Stimulated activated CD8-positive, alpha-beta memory T cell treated with anti-CD3 and anti-CD28 coated beads, Interleukin-4, amount 100 ng/mL, for 1 hour (primary cell): ENCODE results near the gene LGALS3BP.

Source experiments
- DNase-seq, 2 donors: peaks; one replicate each; pipeline ENCODE4 v3.0.0-alpha.2; 2020; ENCODE audit warnings: low read depth in 2 of 2, low spot score in 1 of 2

LGALS3BP gene

DNA sequence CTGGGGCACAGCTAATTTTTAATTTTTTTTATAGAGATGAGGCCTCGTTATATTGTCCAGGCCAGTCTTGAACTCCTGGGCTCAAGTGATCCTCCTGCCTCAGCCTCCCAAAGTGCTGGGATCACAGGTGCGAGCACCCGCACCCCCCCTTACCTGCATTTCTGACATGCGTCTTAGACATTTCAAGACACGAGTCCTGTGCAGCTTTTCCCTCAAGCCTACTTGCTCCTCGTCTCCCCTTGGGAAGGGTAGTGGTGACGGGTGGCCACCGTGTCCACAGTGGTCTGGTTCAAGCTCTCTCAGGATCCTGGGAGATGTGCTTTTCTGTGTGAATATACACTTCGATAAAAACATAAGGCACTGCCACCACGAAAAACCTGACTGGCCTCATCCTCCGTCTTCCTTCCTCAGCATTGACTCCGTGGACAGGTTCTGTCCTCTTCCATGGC is 20.2 kb upstream of the LGALS3BP start:
- no peak for DNase-seq

DNA sequence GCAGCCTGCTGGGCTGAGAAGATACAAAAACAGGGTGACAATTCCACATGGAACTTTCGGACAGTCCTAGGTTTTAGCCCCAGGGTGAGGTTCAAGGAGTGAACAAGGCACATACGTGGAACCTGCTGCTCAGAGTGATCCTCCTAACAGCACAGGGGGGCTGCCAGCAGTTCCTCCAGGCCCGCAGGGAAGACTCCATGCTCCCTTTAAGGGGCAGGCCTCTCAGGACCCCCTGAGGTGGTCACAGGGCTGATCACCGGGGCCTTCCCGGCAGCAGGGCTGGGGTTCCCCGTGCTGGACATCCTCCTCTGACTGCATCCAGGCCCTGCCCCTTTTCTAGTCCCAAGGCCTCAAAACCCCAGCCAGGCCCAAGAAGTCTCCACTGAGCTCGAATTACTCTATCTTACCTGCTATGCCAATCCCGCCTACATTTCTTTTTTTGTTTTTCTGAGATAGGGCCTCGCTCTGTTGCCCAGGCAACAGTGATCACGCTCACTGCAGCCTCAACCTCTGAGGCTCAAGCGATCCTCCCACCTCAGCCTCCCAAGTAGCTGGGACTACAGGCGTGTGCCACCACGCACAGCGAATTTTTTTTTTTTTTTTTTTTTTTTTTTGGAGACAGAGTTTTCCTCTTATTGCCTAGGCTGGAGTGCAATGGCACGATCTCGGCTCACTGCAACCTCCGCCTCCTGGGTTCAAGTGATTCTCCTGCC is 19.5 kb upstream of the LGALS3BP start:
- no peak for DNase-seq

DNA sequence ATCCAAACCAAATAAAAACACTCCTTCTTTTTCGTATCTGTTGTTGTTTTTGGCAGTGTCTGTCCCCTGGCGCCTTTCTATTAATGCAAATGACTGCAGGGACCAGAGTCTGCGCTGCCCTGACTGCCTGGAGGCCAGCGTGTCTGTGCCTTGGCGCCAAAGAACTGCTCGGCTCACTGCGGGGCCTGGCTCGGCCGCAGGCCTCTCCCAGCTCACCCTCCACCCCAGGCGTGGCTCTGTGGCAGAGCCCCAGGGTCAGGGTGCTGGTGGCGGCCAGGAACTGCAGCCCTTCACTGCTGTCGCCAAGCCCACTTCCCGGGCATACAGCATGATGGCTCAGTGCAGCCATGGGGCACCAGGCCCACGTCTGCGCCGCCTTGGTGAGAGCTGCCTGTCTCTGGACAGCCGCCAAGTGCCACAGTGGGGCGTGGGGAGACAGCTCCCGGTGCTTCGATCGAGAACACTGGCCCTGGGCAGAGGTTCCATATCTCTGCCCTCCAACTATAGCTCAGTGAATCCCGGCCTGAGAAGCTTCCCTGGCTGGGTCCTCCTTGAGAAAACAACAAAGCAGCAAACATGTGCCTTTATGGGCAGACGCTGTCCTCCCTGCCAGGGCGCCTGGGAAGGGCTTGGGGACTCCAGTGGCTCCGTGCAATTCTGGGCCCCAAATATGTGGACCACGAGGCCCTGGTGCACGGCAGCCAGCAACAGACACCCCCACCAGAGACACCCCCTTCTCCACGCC is 18.8 kb upstream of the LGALS3BP start:
- DNase-seq = no peak

DNA sequence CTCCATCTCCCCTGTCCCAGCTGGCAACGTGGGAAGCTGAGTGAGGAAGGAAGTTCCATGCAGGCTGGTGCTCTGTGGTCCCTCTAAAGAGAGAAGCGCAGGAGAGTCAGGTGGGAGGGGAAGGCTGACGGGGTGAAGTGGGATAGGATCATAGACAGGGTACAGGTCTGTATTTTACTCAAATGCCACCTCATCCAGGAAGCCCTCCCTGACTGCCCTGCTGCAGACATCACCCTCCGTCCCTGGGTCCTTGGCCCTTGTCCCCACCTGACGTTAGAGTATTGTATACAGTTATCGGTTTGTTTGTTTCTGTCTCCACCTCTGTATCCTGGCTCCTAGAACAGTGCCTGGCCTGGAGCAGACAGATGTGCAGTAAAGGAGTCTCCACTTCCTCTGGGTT is 18.2 kb upstream of the LGALS3BP start:
- DNase-seq = no peak

DNA sequence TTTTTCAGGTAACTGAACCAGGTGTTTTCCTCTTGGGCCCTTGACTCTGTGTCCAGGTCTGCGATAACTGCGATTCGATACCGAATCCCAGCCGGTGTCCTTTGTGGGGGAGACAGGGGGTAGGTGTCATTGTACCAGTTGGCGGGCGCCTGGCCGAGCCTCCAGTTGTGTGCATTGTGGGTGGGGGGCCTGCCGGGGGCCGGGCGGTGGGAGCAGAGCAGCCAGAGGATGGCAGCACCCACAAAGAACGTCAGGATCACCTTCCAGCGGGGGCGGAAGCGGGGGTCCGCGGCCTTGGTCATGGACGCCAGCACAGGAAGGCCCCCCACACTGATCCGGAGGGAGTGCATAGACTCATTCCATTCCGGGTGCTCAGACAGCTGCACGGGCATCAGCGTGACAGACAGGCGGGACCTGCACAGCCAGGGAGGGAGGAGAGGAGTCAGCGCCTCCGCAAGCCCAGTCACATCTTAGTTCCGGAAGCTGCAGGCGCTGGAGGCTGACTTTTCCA is 17.6 kb upstream of the LGALS3BP start:
- DNase-seq = no peak

DNA sequence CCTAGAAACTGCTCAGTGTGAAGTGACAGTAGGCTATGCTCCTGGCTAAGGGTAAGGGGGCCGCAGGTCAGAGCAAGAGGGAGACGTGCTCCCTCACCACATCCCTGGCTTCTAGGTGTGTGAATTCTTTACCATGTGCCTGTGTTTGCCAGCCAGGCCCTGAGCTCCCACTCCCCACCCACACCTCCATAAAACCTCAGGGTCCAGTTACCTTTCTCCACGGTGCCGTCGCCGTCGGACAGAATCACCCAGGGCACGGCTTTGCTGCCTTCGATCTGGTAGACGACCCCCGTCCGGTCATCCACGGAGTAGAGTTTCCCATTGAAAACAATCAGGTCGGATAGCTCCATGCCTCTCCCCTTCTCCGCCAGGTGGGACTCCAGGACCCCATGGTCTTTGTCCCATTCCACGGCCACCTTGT is 17.1 kb upstream of the LGALS3BP start:
- DNase-seq = no peak

DNA sequence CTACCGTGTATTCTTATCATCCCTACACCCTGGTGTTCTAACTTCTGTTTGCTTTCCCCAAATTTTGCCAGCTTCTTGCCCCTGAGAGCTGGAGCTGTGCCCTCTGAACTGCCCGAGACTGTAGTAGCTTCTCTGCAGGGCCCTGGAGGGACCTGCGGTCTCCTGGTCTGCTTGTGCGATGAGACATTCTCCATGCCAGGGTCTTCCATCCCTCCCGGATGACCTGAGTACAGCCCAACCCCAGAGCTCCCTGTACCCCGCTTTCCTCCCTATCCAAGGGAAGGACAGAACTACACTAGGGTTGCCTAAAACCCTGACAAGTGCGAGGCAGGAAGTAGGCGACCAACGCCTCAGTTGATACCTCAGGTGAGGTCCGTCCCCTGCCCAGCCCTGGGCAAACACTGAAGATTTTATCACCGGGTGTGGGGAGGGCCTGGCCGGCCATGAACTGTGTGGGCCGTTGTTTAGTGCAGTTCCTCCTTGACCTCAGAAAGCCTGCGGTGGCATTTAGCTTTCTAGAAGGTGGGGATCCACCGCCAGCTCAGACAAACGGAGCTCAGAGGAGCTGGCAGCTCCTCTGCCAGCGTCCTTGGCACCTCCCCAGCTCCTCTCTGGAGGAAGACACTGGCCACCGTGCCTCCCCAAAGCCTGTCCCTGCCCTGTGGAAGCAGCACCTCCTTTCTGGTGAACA is 16.2 kb upstream of the LGALS3BP start:
- DNase-seq = no peak

DNA sequence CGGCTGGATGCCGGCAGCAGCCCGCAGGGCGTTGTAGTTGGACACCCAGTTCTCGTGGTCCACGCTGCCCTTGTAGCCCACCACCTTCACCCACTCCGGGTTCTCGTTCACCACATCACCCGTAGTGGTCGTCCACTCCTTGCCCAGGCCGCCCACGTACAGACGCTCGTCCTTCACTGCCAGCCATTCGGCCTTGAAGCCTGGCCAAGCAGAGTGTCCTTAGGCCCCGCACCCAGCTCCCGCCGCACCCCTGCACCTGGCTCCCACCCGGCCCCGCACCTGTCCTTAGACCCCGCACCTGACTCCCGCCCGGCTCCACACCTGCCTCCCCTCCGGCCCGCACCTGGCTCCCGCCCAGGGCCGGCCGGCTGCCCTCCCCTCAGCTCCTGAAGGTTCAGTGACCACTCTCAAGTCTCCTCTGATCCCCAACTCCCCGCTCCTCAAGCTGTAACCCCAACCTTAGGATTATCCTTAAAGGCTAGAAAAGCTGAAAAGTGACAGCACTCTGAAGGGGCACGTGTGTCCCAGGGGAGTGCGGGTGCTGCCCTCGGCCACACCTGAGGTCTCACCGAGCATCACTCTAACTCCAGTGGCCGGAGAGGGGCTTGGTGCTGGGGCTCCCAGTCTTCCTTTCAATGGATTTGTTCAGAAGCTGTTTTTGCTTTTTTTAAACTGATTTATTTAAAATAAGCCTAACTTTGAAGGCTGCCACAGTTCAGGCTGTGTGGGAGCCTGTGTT is 15.5 kb upstream of the LGALS3BP start:
- no peak for DNase-seq

DNA sequence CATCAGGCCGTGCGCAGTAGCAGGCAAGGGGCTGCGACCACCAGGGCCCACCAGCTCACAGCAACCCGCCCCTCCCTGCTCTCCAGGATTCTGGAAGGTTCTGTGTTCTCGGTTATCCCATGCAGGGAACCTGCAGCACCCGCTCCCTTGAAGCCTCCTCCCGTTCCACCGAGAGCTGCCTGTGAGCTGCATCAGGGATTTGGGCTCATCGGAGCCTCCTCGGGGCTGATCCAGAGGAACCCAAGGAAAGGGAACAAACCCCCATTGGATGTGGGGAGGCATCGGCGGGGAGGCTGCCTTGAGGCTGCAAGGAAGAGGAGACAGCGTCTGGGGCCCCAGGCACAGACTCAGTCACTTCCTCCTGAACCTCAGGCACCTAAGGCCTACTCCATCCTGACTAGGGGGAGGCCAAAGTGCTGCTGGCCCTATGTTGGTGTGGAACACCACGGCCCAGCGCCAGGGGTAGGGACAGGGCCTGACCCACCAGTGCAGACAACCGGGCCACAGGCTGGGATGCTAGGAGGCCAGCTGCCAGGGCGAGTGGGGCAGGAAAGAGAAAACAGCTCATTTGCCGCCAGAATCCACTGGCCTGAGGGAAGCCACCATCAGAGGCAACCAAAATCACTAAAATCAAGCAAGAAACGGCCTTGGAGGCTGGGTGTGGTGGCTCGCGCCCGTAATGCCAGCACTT is 14.4 kb upstream of the LGALS3BP start:
- no peak for DNase-seq

DNA sequence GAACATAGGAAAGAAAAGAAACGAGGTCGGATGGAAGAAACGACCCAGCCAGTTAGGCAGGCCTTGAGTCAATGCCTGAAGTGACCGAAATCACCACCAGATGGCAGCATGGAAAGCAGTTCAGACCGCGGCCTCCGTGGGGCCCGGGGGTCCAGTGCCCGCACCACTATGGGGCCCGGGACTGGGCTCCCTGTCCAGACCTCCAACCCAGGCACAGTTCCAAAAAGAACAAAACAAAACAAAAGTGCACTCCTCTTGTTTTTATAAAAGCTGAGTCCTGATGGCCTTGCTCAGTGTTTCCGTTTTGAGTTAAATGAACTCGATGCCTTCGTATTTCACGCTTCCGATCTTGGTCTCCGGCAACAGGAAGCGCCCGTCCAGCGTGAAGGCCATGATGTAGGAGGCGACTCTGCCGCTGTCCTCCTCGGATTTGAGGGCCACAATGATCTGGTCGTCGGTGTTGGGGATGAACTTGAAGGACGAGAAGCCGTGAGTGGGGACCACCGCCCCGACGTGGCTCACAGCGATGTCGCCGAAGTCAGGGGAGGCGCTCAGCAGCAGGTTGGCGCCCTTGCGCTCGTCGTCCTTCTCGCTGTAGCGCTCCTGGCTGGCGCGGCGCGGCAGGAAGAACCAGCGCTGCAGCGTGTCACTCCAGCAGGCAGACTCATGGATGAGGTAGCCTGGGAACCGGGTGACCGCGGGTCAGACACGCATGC is 13.7 kb upstream of the LGALS3BP start:
- peak in 1 of 2 donors; percentile 23 for DNase-seq

DNA sequence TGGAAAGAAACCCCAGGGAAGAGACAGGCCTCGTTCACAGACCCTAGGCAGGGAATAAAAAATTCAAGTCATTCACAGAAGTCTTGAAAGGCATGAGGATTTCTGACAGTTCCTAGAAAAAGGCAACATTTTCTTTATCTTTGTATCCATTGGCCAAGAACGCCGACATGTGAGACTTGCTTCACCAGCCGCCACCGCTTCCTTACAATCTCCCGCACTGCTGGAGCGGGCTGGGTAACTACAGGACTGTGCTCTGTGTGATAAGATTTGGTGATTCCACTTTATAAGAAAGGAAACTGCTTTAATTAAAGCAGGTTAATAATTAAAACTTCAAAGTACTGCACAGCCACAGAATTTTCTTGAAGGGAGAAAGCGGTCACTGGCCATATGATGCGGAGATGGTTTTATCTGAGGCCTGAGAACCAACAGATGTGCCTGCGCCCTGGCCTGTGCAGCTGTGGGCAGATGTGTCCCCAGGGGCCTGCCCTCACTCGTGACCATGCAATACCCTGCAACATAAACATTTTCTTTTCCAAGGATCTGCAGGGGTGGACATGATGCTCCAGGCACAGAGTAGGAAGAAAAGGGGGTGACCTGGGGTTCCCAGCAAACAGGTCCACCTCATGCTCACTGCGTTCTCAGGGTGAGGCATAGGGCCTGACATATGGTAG is 13.0 kb upstream of the LGALS3BP start:
- DNase-seq = no peak

DNA sequence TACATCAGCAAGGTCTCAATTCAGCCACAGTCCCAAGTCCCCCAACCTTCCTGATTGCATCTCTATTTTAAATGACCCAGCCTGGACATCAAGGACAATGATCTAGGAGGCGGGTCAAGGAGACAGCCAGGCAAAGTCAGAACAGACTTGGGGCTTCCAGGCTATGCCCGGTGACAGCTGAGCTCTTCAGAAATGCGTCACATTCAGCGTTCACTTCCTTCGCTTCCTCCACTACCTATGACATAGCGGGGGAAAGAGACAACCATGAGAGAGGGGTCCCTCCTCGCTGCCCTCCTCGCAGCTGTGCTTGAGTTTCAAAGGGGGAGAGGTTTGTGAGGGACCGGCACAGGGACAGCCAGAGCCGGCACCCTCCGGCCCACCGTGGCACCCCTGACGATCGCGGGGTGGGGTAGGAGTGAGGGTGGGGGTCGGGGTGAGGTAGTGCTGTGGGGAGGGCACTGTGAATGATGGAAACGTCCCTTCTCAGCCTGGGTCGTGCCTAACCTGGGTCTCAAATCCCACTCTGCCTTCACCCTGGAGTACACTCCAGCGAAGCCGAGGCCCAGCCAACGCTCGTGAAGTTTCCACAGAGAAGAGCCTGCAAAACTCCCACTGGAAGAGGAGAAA is 12.3 kb upstream of the LGALS3BP start:
- no peak for DNase-seq

DNA sequence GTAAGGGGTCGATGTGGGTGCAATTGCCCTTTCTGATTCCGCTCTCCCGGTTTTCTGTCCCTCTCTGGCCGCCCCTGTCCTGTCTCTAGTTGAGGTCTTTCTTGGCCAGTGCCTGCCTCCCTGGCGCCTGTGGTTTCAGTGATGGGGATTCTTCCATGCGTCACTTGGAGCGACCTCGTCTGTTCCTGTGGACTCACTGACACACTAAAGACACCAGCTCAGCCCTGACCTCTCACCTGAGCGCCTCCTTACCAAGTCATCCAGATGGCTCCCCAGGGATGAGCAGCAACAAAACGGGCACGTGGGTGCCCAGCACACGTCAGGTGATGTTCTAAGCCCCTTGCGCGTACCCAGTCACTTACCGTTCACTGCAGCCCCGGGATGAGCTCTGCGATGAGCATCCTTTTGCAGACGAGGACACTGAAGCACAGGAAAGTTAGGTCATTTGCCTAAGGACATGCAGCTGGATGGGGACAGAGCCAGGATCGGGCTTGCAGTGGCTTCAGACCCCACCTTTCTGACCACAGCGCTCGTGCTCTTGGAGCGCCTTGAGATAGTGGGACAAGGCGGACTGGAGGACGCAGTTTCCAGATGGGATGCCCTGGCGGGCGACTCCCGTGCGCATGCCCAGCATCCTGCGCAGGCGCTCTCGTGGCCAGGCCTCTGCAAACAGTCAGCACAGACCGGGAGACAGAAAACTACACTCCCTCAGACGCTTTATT is 11.5 kb upstream of the LGALS3BP start:
- no peak for DNase-seq

DNA sequence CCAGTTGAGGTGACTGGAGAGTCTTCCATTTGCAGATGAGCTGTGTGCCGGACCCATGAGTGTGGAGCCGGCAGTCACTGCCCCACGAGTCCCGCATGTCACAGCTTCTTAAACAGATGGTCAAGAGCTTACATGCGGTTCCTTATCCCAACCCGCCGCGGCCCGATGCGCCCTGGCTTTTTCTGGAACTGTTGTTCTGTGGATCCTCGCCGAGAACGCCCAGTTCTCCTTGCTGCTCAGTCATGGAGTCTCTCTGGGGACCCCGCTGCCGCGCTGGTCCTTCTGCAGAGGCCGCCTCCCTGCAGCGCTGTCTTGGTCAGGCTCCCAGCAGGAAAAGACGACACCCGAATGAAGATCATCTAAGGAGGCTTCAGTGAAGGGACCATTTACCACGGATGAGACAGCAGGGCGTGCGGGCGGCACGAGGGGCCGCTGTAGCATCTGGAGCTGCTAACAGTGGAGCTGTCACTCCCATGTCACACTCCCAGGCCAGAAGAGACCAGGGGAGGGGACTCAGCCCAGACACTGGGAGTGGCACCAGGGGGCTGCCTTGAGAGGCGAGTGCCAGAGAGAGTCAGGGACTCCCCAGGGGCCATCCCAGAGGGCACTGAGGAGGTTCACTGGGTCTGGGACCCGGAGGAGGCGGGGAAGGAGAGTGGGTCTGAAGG is 10.8 kb upstream of the LGALS3BP start:
- DNase-seq = no peak

DNA sequence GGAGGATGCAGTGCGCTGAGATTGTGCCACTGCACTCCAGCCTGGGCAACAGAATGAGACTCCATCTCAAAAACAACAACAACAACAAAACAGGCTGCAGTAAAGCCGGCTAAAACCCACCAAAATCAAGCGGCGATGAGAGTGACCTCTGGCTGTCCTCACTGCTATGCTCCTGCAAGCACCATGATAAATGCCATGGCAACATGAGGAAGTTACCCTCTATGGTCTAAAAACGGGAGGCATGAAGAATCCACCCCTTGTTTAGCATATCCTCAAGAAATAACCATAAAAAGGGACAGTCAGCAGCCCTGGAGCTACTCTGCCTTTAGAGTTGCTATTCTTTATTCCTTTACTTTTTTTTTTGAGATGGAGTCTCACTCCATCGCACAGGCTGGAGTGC is 8.4 kb upstream of the LGALS3BP start:
- no peak for DNase-seq

DNA sequence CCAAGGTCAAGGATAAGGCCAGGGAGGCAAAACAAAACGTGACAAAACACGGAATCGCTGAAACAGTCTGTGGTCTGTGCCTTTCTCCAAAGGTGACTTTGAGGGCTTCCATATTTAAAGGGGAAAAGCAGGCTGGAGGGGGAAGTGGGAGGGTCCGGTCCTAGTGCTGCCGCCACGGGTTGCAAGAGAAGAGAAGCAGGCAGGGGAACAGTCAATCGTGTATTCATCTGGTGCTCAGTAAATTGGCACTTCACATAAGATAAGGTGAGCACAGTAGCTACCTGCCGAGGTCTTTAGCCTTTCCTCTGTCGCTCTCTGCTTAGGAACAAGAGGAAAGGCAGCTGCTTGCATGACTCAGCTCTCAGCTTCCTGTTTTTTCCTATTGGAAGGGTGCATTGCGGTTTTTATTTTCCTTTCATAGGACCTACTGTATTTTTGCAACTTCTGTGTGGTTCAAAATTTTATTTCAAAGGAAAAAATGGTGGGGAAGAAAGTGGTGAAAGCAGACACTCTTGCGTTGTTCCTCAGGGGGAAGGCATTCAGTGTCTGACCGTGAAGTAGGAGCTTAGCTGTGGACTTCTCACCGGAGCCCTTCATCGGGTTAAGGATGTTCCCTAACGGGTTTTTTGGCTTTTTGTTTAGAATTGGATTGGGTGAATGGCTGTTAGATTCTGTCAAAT is 7.1 kb upstream of the LGALS3BP start:
- DNase-seq = no peak

DNA sequence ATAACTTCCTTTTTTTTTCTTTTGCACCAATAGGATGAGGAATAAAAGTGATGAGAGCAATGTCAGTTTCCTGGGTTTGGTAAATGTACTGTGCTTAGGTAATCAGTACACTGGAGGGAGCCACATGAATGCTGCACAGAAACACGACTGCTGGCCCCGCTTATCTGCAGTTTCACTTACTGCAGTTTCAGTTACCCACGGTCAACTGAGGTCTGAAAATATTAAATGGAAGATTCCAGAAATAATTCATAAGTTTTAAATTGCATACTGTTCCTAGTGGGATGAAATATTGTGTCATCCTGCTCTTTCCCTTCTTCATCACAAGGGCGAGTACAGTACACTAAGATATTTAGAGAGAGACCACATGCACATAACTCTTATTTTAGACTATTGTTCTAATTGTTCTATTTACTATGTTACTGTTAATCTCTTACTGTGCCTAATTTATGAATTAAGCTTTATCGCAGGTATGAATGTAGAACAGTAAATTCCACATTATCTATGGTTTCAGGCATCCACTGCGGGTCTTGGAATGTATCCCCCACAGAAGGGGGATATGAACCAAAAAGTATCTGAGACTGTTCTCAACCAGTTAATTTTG is 6.4 kb upstream of the LGALS3BP start:
- no peak for DNase-seq
